GM12874 (cell line): ENCODE measurements around the gene PCNP.

ENCODE experiments used
- TF ChIP-seq, protein P1 (sequence below): IDR thresholded peaks from 2 replicates; pipeline ENCODE4 v1.5.1; 2011; ENCODE audit warnings: low read depth, mild to moderate bottlenecking, control low read depth, low read length, moderate library complexity; ENCODE audit not compliant: insufficient read depth

PCNP gene

DNA sequence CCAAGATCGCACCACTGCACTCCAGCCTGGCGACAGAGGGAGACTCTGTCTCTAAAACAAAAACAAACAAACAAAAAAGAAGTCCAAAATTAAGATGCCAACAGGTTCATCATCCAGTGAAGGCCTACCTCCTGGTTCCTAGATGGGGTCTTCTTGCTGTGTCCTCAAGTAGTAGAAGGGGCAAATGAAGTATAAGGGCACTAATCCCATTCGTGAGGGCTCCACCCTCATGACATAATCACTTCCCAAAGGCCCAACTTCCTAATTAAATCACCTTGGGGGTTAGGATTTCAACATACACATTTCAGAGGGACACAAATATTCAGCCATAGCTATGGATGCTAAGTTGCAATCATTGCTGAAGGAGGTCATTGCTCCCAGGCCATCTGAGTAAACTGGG, 45.8 kb downstream of the PCNP start:
- TF ChIP-seq, protein P1, sequence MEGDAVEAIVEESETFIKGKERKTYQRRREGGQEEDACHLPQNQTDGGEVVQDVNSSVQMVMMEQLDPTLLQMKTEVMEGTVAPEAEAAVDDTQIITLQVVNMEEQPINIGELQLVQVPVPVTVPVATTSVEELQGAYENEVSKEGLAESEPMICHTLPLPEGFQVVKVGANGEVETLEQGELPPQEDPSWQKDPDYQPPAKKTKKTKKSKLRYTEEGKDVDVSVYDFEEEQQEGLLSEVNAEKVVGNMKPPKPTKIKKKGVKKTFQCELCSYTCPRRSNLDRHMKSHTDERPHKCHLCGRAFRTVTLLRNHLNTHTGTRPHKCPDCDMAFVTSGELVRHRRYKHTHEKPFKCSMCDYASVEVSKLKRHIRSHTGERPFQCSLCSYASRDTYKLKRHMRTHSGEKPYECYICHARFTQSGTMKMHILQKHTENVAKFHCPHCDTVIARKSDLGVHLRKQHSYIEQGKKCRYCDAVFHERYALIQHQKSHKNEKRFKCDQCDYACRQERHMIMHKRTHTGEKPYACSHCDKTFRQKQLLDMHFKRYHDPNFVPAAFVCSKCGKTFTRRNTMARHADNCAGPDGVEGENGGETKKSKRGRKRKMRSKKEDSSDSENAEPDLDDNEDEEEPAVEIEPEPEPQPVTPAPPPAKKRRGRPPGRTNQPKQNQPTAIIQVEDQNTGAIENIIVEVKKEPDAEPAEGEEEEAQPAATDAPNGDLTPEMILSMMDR, result no peak

DNA sequence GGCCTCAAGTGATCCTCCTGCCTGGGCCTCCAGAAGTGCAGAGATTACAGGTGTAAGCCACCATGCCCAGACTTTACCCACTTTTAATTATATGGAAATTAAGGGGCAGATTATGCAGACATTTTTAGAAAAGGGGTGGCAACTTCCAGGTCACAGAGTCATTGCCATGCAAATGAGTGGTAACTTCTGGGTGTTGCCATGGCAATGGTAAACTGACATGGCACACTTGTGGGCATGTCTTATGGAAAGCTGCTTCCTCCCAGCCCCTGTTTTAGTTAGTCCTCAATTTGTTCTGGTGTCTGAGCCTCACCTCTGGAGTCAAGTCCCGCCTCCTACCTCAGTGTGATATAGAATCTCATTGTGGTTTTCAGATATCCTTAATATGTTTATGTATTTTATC, 49.7 kb downstream of the PCNP start:
- TF ChIP-seq, protein P1, result no peak

DNA sequence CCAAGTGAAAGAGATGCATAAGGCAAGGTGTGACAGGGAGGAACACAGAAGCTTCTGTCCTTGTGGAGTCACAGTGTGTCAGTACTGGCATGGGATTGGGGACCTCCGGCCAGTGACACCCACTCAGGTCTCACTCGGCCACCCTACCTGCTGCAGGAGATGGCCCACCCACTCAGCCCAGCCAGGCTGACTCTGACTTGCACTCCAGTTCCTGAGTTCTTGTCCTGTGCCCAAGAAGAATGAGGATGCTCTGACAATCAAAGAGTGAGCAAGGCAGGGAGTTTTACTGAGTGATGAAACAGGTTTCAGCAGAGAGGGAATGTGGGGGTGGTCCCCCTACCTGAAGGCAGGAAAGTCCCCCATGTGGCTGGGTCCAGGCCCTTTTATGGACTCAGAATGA, 50.9 kb downstream of the PCNP start:
- TF ChIP-seq, protein P1, result no peak

DNA sequence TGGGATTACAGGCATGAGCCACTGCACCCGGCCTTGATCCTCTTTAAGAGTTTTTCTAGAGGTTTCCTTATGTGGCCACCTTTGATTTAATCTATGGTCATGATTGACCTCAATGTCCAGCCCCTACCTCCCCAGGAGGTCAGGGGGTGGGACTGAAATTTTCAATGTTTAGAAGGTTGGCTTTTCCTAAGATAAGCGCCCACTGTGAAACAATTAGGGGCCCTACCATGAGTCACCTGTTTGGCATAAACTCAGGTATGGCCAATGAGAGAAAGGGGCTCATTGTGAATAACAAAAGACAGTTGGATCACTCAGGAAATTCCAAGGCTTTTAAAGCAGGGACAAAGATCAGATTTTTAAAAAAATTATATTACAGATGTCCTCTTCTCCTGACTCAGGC, 51.9 kb downstream of the PCNP start:
- TF ChIP-seq, protein P1, result no peak

DNA sequence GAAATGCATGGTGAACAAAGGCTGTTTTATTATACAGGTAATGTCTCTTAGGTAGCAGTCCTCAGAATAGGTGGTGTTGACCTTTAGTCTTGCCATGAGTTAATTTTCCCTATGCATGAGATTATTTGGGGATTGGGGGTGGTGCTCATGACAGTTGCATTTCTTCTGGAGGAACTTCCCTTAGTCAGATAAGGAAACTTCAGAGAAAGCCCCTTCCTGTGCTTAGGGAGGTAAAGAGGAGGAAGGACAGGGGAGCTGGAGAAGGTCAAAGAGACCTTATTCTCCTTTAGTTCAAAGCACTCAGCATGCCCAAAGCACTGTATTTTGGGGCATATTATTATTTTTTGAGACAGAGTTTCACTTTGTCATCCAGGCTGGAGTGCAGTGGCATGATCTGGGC, 55.2 kb downstream of the PCNP start:
- TF ChIP-seq, protein P1, result no peak

DNA sequence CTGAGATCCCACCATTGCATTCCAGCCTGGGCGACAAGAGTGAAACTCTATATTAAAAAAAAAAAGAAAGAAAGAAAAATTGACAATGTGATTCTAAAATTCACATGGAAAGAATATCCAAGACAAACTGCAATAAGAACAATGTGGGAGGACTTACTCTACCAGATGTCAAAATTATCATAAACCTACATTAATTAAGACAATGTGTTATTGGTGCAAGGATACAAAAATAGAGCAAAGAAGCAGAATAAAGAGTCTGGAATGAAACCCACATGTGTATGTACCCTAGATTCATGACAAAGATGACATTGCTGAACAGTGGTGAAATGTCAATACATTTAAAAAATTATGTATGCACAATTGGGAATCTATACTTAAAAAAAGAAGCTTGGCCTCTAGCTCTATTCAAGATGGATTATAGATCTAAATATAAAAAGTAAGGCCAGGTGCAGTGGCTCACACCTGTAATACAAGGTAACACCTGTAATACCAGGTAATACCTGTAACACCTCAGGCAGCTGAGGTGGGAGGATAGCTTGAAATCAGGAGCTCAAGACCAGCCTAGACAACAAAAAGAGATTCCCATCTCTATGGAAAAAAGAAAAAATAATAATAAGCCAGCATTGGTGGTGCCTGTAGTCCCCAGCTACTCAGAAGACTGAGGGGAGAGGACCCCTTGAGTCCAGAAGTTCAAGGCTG, 57.3 kb downstream of the PCNP start:
- TF ChIP-seq, protein P1, result no peak

DNA sequence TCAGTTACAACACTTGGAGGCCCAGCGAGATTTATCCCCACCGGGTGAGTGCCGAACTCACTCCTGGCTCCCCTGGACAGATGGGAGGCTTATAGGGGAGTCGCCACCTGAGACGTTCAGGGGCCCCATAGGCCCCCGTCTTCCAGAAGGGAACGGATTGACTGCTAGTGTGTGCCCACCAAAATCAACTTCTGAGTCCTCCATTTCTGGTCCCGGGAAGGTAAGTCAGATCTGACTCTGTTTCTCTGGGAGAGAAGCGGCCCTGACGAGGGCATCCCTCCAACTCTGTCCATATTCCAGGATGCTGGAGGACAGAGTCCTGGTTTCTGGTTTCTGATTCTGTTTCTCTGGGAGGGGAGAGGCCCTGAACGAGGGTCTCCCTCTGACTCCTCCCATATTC, 58.6 kb downstream of the PCNP start:
- TF ChIP-seq, protein P1, result no peak
